GM18520 (cell line): ENCODE measurements around the gene CENPA.
A peak's percentile ranks its signal among the peaks of the same experiment; 100 is the strongest.
"Not testable (repeated sequence)": the region's sequence is repeated elsewhere in the genome, so short reads cannot be mapped to it uniquely, and the experiment has no call there.

ENCODE experiments used
- ATAC-seq: cut with Tn5 transposase; IDR thresholded peaks from one replicate; pipeline ENCODE4 v1.9.1; 2021; ENCODE audit not compliant: unreplicated experiment

Gene CENPA

GRCh38 chr2:26786207-26787028 is 562 bp downstream of the CENPA start:
- peak; percentile 3 for ATAC-seq

- ATAC-seq: no peak
These were observed 6.9 kb downstream of the CENPA start for GRCh38 chr2:26792720-26793119.

- ATAC-seq: no peak
These were observed 7.7 kb downstream of the CENPA start for GRCh38 chr2:26793518-26793917.

DNA sequence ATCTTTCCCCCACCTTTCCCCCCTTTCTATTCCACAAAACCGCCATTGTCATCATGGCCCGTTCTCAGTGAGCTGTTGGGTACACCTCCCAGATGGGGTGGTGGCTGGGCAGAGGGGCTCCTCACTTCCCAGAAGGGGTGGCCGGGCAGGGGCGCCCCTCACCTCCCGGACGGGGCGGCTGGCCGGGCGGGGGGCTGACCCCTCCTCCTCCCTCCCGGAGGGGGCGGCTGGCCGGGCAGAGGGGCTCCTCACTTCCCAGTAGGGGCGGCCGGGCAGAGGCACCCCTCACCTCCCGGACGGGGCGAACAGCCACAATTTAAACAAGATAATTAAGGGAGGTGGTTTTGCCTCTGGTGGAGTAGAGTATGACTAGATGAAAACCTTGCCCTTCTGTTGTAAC is 9.3 kb downstream of the CENPA start:
- ATAC-seq: not testable (repeated sequence)

GRCh38 chr2:26801328-26801727 is 15.5 kb downstream of the CENPA start:
- ATAC-seq: no peak

- no peak for ATAC-seq
These were observed 15.9 kb downstream of the CENPA start for GRCh38 chr2:26801796-26802195.

DNA sequence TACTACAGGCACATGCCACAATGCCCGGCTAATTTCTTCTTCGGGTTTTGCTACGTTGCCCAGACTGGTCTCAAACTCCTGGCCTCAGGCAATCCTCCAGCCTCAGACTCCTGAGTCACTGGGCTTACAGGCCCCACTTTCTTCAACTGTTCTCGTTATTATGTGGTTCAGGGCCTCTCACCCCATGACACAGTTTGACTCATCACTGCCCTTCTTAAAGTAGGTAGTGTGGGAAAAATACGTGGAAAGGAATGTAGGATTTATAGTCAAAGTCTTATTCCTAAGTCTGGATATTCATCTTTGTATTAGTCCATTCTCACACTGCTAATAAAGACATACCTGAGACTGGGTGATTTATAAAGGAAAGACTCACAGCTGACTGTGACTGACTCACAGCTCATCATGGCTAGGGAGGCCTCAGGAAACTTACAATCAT is 19.4 kb downstream of the CENPA start:
- no peak for ATAC-seq

GRCh38 chr2:26807788-26808460 is 22.1 kb downstream of the CENPA start:
- no peak for ATAC-seq

- no peak for ATAC-seq
These were observed 23.4 kb downstream of the CENPA start for GRCh38 chr2:26809211-26809610.

GRCh38 chr2:26809876-26810577 is 24.2 kb downstream of the CENPA start:
- ATAC-seq: no peak

DNA sequence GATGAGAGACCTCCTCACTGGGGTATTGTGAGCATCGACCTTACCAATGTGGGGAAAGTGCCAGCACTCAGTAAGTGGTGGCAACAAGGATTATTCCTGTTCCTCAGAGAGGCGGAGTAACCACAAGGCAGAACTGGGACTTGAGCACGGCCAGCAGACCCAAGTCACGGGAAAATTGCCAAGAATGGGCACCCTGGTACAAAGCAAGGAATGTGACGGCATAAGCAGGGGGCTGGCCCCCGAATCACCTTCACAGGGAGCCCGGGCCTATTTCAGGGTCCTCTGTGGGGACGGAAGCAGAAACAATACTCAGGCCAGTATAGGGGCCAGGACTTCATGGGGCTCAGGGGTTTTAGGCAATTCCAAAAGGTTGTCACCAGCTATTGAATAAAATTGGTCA is 25.4 kb downstream of the CENPA start:
- no peak for ATAC-seq

DNA sequence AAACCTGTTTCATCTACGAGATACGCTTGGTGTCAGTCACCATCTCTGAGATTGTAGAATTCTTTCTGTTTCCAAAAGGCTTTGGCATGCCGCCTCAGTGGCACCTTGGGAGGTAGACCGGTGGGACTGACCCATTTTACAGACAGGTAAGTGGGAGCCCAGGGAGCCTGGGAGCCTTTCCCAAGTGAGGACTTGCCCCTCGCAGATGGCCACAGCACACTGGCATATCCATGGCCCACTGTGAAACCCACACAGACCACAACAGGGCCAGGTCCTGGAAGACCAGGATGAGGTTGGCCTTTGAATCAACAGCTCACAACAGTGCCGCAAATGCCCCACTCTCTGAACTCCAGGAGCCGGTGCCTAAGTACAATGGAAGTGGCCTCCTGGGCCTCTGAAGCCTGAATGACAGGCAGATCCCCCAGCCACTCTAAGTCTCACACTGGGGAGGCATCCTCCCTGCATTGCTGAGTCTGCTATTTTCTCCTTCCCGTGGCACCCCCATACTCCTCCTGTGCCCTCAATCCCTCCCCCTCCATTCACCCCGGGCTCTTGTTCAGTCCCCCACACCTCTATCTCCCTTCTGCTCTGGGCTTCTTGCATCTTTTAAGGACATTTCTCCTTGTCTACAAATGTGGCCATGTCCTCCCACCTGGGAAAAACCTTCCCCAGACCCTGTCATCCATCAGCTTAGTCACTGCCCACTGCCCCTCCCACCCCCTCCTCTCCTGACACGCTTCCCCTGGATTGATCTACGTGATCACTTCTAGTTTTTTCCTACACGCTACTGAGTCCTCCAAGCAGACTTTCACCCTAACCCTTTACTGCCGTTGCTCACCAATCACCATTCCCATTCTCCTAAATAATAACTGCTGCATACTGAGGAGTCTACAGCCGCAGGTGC is 26.2 kb downstream of the CENPA start:
- no peak for ATAC-seq

DNA sequence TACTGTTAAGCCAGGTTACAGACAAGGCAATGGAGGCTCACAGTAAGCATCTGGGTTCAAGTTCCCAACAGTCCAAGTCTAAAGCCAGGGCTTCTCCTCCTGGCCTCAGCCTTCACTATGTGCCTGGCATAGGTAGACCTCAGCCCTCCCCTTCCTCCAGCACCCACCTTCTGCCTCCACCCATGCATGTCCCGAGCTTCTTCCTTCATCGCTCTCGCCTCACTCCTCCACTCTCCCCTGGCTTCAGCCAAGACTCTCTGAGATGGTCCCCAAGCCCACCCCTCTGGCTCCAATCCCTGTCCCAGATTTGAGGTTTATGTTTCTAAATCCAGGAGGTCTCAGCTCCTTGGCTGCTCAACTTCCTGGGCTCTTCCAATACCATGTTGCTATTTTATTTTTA is 26.9 kb downstream of the CENPA start:
- no peak for ATAC-seq

- ATAC-seq: not testable (repeated sequence)
These were observed 28.4 kb downstream of the CENPA start for GRCh38 chr2:26814072-26814765.

DNA sequence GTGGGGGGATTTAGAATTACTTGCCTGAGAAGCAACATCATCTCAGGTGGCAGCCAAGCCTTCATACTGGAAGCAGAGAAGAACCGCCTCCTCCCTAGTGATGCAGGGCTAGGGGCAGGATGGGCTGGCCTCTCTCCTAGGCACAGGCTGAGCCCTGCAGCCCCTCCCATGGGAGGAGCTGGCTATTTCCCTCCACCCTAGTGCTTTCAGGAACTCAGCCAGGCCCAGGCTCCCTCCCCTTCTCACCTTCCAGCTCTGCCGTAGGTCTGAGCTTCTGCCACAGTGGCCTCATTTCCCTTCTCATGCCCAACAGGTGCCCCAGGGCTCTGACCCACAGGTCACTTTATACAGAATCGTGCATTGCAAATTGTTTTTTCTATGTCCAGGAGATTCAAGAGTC is 31.0 kb downstream of the CENPA start:
- ATAC-seq: no peak

GRCh38 chr2:26818255-26818654 is 32.4 kb downstream of the CENPA start:
- no peak for ATAC-seq

- no peak for ATAC-seq
These were observed 33.1 kb downstream of the CENPA start for GRCh38 chr2:26818972-26819371.

- ATAC-seq: no peak
These were observed 35.1 kb downstream of the CENPA start for GRCh38 chr2:26820932-26821331.

GRCh38 chr2:26822877-26823276 is 37.0 kb downstream of the CENPA start:
- no peak for ATAC-seq
